ENCODE data around the gene FAM199X.

The FAM199X gene

DNA sequence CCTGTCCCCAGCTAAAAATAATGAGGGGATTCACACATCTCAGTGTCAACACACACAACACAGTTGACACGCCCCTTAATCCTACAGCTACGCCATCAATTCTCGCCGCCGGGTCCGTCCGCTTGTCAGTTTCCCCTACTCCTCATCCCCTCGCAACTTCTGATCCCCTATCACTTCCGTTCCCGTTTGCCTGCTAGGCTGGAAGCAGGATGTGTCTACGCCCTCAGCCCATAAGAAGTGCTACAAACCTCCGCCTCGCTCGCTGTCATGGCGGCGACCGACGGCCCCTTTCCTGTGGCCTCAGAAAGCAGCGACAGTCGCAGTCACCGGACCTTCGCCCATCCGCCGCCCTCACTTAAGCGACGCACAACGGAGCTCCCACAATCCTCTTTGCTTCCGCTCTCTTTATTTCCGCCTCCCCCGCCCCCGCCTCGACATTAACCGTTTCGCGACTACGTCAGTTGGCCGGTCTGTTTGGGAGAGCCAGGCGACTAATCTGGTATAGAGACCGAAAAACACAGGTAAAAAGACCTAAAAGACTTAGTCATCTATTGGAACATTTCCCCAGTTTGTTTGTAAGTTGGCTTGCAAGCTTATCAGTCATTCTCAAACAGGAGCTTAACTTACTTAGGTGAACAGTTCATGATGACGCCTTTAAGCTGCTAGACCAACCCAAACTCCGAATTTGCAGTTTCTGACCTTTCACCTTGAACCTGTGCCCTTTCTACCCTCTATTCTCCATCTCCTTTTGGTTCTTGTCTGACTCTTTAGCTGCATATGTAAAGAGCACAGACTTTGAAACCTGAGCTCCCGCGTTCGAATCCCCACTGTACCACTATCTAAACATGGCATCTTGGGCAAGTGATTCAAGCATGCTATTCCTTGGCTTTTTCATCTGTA lies 9.4 kb upstream of the FAM199X start, which contains the start of gene SLC25A53:
Gene SLC25A53, minus strand, starts transcription at position 380 of the 900 bp plus-strand sequence. CDS start 51,752 bp downstream, outside the sequence.
- in situ Hi-C loops (cut with MboI; ENCODE audit: low sequenced_read_pairs) = no loop called here
- H3K4me3 ChIP-seq = peak within 1 kb of the TSS; percentile 59
- H3K9me3 ChIP-seq = no peaks in the 10 kb centered on the region

DNA sequence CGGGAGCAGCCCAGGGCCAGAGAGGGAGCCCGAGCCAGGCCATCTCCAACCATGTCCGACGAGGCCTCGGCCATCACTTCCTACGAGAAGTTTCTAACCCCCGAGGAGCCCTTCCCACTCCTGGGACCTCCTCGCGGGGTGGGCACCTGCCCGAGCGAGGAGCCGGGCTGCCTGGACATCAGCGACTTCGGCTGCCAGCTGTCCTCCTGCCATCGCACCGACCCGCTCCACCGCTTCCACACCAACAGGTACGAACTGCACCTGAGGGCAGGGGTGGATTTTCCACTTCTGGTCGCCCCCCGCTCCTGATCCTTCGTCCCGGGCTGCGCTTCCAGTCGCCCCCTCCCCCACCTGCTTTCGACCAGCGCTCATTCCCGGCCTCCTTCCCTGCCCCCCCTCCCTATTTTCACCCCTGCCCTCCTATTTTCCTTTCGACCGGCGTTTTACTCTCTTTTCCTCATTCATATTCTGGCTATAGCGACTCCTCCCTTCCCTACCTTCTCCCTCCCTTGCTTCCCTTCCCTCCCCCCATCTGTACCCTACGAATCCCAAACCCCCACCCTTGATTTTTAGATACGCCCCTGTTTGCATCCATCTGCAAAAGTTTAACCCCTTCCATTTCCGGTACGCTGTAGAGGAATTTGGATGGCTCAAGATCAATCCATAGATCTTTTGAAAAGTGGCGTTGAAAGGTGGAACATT lies 633 bp downstream of the FAM199X start:
- Histone ChIP-seq H3K36me3 (replicated peaks) (peaks cover 2% of the 10 kb centered on the region; the same call in 1 of the 2 replicates), H3K4me3 (peak overlapping the region; percentile 84), H3K27me3 (ENCODE audit: low read depth) (no peaks in the 10 kb centered on the region), H3K4me1 (peaks cover 3% of the 10 kb centered on the region; the same call in 1 of the 2 replicates), H3K9me3 (no peaks in the 10 kb centered on the region)
- in situ Hi-C loops (cut with MboI; ENCODE audit: low sequenced_read_pairs) = no loop called here
- peak; percentile 16 to 43 for DNase-seq (ENCODE audit: low spot score in 2 of 2)

More for the DNA sequence above, 9.4 kb upstream of the FAM199X start, which contains the start of gene SLC25A53:
- Histone ChIP-seq H3K27me3 (ENCODE audit: low read depth) (no peaks in the 10 kb centered on the region), H3K4me1 (no peaks in the 10 kb centered on the region; the same call in 1 of the 2 replicates), H3K36me3 (replicated peaks) (no peaks in the 10 kb centered on the region)
- peak; percentile 83 to 90 for DNase-seq (ENCODE audit: low spot score in 2 of 2)

DNA sequence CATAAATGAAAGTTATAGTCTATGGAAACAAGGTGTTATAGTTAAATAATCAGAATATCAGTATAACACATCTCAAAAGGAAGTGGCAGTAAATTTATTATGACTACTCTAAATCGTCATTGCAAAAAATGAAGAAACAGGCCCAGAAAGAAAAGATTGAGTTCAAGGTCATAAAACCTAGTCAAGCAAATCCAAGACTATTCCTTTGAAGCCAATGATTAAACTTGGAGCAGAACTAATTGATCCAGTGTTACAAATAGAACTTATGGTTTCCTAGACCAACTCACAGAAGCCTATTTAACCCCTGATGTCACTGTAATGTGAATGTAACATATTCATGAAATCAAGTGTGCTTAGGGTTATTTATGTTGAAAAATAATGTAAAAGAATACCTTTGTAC lies 1.9 kb downstream of the FAM199X start:
- Histone ChIP-seq H3K4me3 (peak overlapping the region; percentile 84), H3K9me3 (no peaks in the 10 kb centered on the region), H3K4me1 (peaks cover 3% of the 10 kb centered on the region; the same call in 1 of the 2 replicates), H3K27me3 (ENCODE audit: low read depth) (no peaks in the 10 kb centered on the region), H3K36me3 (replicated peaks) (peaks cover 2% of the 10 kb centered on the region; the same call in 1 of the 2 replicates)
- DNase-seq (ENCODE audit: low spot score in 2 of 2) = no peak
- in situ Hi-C loops (cut with MboI; ENCODE audit: low sequenced_read_pairs) = no loop called here

DNA sequence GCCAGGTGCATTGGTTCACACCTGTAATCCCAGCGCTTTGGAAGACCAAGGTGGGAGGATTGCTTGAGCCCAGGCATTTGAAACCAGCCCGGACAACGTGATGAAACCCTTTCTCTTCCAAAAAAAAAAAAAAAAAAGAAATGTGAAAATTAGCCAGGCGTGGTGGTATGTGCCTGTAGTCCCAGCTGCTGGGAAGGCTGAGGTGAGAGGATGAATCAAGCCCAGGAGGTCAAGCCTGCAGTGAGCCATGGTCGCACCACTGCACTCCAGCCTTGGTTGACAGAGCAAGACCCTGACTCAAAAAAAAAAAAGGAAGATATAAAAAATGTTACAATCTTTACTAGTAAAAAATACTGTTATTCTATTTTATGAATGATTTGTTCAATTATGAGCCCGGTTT lies 5.9 kb downstream of the FAM199X start:
- DNase-seq (ENCODE audit: low spot score in 2 of 2) = no peak
- H3K36me3 ChIP-seq (replicated peaks) = peaks cover 17% of the 10 kb centered on the region
- H3K27me3 ChIP-seq (ENCODE audit: low read depth) = no peaks in the 10 kb centered on the region
- in situ Hi-C loops (cut with MboI; ENCODE audit: low sequenced_read_pairs) = no loop called here
- H3K4me1 ChIP-seq = peaks cover 3% of the 10 kb centered on the region; the same call in 1 of the 2 replicates
- no peaks in the 10 kb centered on the region for H3K9me3 ChIP-seq
- H3K4me3 ChIP-seq = no peak overlapping the region

DNA sequence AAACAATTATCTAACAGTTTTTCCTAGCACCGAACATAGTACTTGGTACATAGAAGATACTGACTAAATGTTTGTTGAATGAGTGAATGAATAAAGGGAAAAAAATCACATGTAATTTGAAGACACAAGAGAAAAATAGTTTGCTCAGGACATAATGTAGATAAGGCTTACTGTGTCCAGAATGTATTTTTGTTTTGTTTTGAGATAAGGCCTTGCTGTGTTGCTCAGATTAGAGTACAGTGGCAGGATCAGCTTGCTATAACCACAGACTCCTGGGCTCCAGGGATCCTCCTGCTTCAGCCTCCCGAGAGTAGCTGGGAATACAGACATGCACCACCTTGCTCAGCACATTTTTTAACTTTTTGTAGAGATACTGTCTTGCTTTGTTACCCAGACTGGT lies 6.5 kb downstream of the FAM199X start:
- Histone ChIP-seq H3K9me3 (no peaks in the 10 kb centered on the region), H3K4me3 (no peak overlapping the region), H3K27me3 (ENCODE audit: low read depth) (no peaks in the 10 kb centered on the region), H3K4me1 (peaks cover 3% of the 10 kb centered on the region; the same call in 1 of the 2 replicates), H3K36me3 (replicated peaks) (peaks cover 17% of the 10 kb centered on the region)
- in situ Hi-C loops (cut with MboI; ENCODE audit: low sequenced_read_pairs) = no loop called here
- DNase-seq (ENCODE audit: low spot score in 2 of 2) = no peak

DNA sequence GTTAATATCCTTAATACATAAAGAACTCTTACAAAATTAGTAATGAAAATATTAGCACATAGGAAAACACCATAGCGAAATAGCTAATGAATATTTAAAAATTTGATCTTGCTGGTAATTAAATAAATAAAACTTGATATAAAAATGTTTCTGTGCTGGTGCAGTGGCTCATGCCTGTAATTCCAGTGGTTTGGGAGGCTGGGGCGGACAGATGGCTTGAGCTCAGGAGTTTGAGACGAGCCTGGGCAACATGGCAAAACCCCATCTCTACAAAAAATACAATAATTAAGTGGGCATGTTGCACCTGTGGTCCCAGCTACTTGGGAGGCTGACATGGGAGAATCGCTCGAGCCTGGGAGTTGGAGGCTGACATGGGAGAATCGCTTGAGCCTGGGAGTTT lies 7.6 kb downstream of the FAM199X start:
- in situ Hi-C loops (cut with MboI; ENCODE audit: low sequenced_read_pairs) = no loop called here

DNA sequence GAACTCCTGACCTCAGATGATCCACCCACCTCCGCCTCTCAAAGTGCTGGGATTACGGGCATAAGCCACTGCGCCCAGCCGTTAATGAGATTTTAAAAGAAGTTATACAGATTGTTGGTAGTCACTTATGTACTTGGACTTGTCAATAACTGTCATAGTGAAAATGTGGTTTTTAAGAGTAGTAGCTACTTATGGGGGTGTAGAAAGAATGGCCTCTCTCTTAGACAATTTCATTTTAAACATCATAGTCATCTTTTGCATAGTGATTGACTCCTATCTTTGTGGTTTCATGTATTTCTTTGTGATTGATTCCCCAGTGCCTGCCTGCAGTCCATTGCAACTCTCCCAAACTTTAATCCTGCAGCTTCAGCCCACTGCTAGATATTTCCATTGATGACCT lies 17.4 kb downstream of the FAM199X start:
- no peak for DNase-seq (ENCODE audit: low spot score in 2 of 2)
- H3K9me3 ChIP-seq = no peaks in the 10 kb centered on the region
- in situ Hi-C loops (cut with MboI; ENCODE audit: low sequenced_read_pairs) = no loop called here
- peaks cover 3% of the 10 kb centered on the region; the same call in 1 of the 2 replicates for H3K4me1 ChIP-seq
- H3K27me3 ChIP-seq (ENCODE audit: low read depth) = no peaks in the 10 kb centered on the region
- H3K4me3 ChIP-seq = no peak overlapping the region
- peaks cover 26% of the 10 kb centered on the region for H3K36me3 ChIP-seq (replicated peaks)

More for the DNA sequence above, 7.6 kb downstream of the FAM199X start:
- DNase-seq (ENCODE audit: low spot score in 2 of 2) = no peak
- no peak overlapping the region for H3K4me3 ChIP-seq
- H3K27me3 ChIP-seq (ENCODE audit: low read depth) = no peaks in the 10 kb centered on the region
- H3K9me3 ChIP-seq = no peaks in the 10 kb centered on the region
- H3K36me3 ChIP-seq (replicated peaks) = peaks cover 22% of the 10 kb centered on the region
- no peaks in the 10 kb centered on the region for H3K4me1 ChIP-seq

DNA sequence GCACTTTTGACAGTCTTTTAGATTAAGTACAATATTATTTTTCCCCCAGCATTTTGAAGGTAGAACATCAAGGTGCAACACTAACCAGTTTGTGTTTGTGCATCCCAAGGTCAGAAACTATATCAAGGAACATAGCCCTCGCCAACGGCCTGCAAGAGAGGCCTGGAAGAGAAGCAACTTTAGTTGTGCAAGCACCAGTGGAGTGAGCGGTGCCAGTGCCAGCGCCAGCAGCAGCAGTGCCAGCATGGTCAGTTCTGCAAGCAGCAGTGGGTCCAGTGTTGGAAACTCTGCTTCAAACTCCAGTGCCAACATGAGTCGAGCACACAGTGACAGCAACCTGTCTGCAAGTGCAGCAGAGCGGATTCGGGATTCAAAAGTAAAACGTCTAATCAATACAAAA lies 21.7 kb downstream of the FAM199X start:
- peaks cover 63% of the 10 kb centered on the region for H3K36me3 ChIP-seq (replicated peaks)
- no peak overlapping the region for H3K4me3 ChIP-seq
- H3K27me3 ChIP-seq (ENCODE audit: low read depth) = no peaks in the 10 kb centered on the region
- H3K9me3 ChIP-seq = no peaks in the 10 kb centered on the region
- in situ Hi-C loops (cut with MboI; ENCODE audit: low sequenced_read_pairs) = no loop called here
- no peak for DNase-seq (ENCODE audit: low spot score in 2 of 2)
- H3K4me1 ChIP-seq = peaks cover 3% of the 10 kb centered on the region; the same call in 1 of the 2 replicates

DNA sequence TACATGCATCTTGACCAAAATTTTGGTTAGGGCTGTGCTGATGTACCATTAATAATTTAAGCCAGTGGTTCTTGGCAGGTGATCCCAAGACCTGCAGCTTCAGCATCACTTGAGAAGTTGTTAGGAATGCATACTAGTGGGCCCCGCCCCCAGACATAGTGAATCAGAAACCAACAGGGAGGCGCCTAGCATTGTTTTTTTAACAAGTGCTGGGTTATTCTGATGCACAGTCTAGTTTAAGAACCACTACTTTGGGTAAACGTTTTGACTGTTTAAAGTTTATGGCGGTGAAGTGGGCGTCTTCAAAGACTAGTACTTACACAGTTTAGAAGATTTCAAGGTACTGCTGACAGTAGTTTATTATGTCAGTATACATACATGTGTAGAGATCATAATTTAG lies 23.6 kb downstream of the FAM199X start:
- peaks cover 63% of the 10 kb centered on the region for H3K36me3 ChIP-seq (replicated peaks)
- DNase-seq (ENCODE audit: low spot score in 2 of 2) = no peak

DNA sequence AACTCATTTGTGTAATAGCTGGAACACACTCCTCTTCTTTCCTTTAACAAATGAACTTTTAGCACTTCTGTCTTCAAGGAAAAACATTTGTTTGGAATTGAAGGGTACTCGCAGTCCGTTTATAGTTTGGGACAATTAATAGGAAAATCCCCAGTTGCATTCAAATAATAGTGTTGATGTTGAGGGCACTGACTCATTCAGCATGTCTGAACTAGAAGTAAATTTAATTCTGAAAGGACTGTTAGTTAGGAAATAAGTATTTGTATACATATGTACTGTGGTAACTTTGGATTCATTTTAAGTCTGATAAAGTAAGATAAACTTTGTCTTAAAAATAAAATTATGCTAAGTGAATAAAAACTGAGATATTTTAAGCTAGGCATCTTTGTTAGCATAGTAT lies 27.2 kb downstream of the FAM199X start:
- H3K36me3 ChIP-seq (replicated peaks) = peaks cover 51% of the 10 kb centered on the region
- no peaks in the 10 kb centered on the region; the same call in 1 of the 2 replicates for H3K4me1 ChIP-seq
- no peak overlapping the region for H3K4me3 ChIP-seq
- in situ Hi-C loops (cut with MboI; ENCODE audit: low sequenced_read_pairs) = no loop called here
- DNase-seq (ENCODE audit: low spot score in 2 of 2) = no peak
- no peaks in the 10 kb centered on the region for H3K9me3 ChIP-seq
- no peaks in the 10 kb centered on the region for H3K27me3 ChIP-seq (ENCODE audit: low read depth)

More for the DNA sequence above, 23.6 kb downstream of the FAM199X start:
- Histone ChIP-seq H3K27me3 (ENCODE audit: low read depth) (no peaks in the 10 kb centered on the region), H3K4me1 (no peaks in the 10 kb centered on the region), H3K9me3 (no peaks in the 10 kb centered on the region), H3K4me3 (no peak overlapping the region)
- in situ Hi-C loops (cut with MboI; ENCODE audit: low sequenced_read_pairs) = no loop called here

DNA sequence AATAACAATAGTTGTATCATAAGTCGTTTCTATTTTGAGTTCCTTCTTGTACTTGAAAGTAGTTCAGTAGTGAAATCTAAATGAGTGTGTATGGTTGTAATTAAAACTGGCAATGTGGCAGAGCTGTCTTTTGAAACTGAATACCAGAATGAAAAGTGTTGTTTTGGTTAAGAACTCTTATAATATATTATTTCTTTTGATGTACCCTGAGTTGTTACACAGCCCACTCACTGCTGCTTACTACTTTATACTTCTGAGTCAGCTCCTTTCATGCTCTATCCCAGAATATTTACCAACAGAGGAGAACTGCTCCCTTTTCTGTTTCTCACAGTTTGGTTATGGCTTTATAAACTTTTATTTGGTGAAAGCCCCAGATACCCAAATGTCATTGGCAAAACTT lies 28.8 kb downstream of the FAM199X start:
- no peak for DNase-seq (ENCODE audit: low spot score in 2 of 2)
- H3K27me3 ChIP-seq (ENCODE audit: low read depth) = no peaks in the 10 kb centered on the region

DNA sequence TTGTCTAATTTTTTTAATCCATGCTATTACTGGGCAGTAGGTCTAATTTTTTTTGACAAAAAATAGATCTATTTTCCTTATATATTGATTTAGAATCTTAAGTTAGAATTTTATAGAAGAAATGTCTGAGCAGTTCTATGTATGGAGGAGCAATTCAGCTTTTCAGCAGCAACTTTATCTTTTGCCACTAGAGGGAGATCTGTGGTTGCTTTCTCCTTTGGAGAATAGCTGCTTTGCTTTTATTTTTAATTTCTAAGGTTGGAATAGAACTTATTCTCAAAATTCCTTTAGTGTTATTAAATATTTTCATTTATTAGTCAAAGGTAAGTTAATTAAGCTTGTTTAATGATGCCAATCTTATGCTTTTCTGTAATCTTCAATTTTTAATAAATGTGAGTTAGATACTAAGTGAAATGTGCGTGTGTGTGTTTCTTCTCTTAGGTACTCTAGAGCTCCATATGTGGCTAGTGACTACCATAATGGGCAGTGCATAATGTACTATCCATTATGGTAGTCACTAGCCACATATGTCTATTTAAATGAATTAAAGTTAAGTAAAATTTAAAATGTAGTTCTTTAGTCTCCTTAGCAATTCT lies 29.3 kb downstream of the FAM199X start:
- no peak overlapping the region for H3K4me3 ChIP-seq
- H3K4me1 ChIP-seq = no peaks in the 10 kb centered on the region; the same call in 1 of the 2 replicates
- in situ Hi-C loops (cut with MboI; ENCODE audit: low sequenced_read_pairs) = no loop called here
- DNase-seq (ENCODE audit: low spot score in 2 of 2) = peak; percentile 27 to 32
- no peaks in the 10 kb centered on the region for H3K9me3 ChIP-seq
- H3K27me3 ChIP-seq (ENCODE audit: low read depth) = no peaks in the 10 kb centered on the region
- H3K36me3 ChIP-seq (replicated peaks) = peaks cover 32% of the 10 kb centered on the region

More for the DNA sequence above, 28.8 kb downstream of the FAM199X start:
- Histone ChIP-seq H3K4me1 (no peaks in the 10 kb centered on the region; the same call in 1 of the 2 replicates), H3K36me3 (replicated peaks) (peaks cover 38% of the 10 kb centered on the region), H3K4me3 (no peak overlapping the region), H3K9me3 (no peaks in the 10 kb centered on the region)
- in situ Hi-C loops (cut with MboI; ENCODE audit: low sequenced_read_pairs) = no loop called here

DNA sequence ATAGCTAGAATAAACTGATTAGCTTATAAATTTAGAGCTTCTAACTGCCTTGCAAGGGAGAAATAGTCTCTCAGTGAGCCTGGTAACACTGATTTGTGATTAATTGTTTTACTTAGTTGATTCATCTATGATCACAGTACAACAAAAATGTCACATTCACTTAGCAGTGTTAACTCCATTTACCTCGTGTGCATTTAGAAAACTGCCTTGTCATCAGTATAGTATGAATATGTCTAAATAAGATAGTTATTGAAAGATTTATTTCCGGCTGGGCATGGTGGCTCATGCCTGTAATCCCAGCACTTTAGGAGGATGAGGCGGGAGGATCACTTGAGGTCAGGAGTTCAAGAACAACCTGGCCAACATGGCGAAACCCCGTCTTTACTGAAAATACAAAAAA lies 39.3 kb downstream of the FAM199X start:
- no peak overlapping the region for H3K4me3 ChIP-seq
- peaks cover 3% of the 10 kb centered on the region; the same call in 1 of the 2 replicates for H3K36me3 ChIP-seq (replicated peaks)
- H3K4me1 ChIP-seq = no peaks in the 10 kb centered on the region
- in situ Hi-C loops (cut with MboI; ENCODE audit: low sequenced_read_pairs) = no loop called here
- H3K27me3 ChIP-seq (ENCODE audit: low read depth) = no peaks in the 10 kb centered on the region
- no peaks in the 10 kb centered on the region for H3K9me3 ChIP-seq
- DNase-seq (ENCODE audit: low spot score in 2 of 2) = no peak

Measured in HAP-1 (cell line).